Amniotic stem cell (primary cell): Measurements from ENCODE around the gene KIF3B.
"Not testable (repeated sequence)": the region's sequence is repeated elsewhere in the genome, so short reads cannot be mapped to it uniquely, and the experiment has no call there.

Experiments
- DNase-seq: peaks from one replicate; lab custom pipeline; 2025; lab: John Stamatoyannopoulos, UW

KIF3B gene

GRCh38 chr20:32357375-32357868 lies 80.0 kb downstream of the KIF3B start:
- DNase-seq, result no peak

DNA sequence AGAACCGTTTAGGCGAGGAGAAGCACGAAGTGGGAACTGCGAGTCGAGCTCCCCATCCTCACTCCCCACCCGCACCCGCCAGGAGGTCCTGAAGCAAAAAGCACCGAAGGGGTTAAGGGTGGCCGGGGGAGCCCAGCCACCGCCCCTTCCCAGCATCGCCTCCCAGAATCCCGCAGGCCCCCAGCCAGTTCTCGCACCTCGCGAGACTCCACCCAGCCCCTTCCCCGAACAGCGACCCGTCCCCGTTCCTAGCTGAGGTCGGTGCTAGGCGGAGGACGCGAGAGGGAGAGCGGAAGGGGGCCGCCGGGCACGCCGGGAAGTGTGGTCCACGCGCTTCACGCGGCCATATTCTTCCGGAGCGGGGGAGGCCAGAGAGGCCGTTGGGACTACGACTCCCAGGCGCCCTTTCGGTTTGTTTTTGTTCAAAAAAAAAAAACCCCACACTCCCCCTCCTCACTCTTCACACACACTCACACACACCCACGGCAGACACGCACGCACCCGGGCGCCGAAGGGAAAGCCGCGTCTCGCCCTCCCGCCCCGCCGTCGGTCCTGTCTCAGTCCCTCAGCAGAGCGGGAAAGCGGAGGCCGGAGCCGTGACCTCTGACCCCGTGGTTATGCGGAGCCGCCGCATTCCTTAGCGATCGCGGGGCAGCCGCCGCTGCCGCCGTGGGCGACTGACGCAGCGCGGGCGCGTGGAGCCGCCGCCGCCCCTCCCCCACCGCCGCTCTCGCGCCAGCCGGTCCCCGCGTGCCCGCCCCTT lies 80.6 kb downstream of the KIF3B start, which contains the start of gene ASXL1:
TSS of gene ASXL1 (plus strand) at position 463 of the 763 bp plus-strand sequence. CDS start 445 bp downstream, outside the sequence.
- peak; percentile 89 for DNase-seq

DNA sequence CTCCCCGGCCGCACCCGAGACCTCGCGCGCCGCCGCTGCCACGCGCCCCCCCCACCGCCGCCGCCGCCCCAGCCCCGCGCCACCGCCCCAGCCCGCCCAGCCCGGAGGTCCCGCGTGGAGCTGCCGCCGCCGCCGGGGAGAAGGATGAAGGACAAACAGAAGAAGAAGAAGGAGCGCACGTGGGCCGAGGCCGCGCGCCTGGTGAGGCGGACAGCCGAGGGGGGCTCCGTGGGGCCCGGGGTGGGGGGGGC lies 81.1 kb downstream of the KIF3B start:
- no peak for DNase-seq

DNA sequence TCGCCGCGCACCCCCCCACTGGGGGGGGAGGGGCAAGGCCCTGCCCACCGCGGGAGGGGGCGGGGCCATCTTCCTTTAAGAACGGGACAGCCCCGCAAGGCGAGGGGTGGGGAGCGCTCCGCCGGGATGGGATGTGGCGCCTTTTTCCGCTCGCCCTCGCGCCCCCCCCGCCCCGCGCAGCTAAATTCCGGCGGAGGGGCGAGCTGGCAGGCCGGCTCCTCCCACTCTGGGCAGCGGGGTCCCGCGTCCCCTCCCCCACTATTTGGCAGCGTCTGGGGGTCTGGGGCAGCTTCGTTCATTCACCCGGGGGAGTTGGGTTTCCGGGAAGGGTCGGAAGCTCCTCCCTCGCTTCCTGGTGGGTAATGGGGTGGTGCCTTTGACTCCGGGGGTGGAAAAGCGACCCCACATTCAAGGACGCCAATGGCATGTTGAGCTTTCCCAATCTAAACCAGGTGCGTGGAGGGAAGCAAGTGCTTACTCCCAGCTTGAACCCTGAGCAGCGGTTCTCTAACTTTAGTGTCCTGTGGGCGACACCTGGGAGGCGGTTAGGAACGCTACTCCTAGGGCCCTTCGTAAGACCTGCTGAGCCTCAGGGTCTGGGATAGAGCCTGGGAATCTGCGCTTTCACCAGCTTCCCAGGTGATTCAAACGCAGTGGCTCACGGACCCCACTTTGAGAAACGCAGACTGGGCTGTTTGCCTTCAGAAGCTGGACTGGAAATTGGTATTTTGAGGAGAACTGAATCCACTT lies 81.6 kb downstream of the KIF3B start:
- DNase-seq, result no peak

DNA sequence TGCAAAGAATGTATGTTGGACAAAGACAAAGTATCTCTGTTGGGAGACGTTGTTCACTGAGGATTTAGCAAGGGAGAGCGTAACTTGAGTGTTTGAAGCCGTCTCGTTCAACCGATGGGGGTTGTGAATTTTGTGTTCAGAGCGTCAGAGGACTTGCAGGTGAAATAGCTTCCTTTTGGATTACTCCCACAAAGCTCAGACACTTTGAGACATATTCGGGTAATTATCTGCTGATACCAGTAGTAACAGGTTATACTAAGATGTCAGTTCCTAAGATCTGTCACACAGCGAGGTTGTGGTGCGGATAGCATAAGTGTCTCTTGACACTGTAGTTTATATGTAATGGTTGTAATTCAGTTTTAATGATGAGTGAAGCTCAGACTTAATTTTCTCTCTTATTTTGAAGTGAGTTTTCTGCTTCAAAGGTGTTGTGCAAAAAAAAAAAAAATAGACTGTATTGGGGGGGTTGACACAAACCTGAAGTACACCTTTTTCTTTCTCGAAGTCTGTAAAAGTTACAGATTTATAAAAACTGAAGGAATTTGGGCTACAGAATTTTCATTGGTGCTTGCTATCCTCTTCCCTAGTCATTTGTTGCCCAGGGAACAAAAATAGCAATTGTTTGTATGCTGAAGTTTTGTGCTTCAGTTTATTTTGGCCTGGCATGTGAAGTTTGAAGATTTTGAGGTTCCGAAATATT lies 82.3 kb downstream of the KIF3B start:
- DNase-seq, result no peak

DNA sequence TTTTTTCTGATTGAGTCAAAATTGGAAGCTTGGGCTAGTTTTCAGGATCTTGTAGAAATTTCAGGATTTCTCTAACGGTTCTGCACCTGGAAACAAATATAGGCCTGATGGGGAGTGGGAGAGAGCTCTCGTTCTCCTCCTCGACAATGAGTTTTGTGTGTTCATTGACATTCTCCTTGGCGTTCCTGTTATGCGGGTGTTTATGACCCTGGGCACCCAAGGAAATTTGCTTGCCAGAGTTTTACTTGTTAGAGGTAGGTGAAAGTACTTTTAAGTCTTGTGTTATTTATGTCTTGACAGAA lies 82.8 kb downstream of the KIF3B start:
- no peak for DNase-seq

DNA sequence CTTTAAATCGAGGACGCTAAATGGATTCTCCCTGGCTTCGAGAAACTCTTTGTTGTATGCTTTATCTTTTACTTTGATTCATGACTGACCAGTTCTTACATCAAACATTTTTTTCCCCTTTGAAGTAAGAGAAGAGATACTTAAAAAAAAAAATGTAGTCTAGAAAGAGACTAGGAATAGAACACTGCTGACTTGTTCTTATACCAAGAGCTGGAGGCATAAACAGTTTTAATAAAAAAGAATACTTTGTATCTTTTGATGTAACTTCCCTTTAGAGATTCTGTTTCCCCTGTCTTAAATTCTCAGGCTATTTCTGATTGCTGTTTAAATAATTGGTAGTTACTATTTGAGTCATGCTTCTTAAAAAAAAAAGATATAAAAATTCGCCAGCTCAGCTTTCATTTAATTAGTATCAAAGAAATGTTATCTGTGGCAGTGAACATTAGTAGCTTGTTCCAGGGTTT lies 85.5 kb downstream of the KIF3B start:
- no peak for DNase-seq

- no peak for DNase-seq
Measured at GRCh38 chr20:32363492-32363891, 86.0 kb downstream of the KIF3B start.

DNA sequence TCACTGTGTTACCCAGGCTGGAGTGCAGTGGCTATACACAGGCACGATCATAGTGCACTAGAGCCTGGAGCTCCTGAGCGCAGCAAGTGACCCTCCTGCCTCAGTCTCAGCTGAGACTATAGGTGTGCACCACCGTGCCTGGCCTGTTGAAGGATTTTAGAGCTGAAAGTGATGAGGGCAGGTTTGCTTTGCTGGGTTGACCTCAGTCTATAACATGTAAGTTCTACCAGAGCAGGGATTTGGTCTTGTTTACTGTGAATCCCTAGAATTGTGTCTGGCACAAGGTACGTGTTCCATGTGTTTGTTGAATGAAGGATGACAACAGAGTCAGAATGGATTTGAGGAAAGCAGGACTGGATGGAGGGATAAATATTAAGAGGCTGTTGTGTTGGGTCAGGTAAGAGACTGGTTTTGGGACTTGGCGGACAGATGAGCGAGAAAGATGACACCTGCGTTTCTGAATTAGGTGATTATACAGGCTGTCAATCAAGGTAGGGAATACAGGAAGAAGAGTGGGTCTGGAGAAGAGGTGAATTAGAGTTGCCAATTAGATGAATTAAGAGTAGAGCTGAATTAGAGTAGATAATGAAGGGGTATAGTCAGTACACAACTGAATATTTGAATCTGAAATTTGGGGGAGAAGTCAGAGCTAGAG lies 87.2 kb downstream of the KIF3B start:
- no peak for DNase-seq

DNA sequence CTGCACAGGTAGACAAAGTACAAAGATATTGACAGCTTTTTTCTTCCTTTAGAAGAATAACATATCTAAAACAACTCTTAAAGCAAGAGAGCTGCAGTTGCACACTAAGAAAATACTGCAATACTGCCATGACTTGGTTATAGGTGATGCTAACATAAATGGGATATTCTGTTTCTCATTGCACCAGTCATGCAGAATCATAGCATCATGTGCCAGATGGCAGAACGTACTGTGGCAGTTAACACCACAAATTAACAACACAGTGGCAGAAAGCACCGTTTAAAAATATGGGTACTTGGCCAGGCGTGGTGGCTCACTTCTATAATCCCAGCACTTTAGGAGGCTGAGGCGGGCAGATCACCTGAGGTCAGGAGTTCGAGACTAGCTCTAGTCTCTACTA lies 88.1 kb downstream of the KIF3B start:
- no peak for DNase-seq

DNA sequence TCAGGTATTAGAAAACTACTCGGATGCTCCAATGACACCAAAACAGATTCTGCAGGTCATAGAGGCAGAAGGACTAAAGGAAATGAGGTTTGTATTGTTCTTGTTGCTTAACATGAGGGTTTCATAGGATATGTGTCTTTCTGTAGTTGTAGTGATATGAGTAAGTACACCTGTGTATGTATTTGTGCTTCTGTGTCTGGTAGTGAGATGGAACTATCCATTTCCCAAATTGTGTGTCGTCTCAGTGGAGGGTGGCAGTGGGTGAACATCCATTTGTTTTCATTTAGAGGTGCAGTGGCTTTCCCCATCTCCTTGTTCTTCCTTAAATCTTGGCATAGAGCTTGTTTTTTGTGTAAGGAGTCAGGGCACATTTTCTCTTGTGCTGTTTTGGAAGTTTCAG lies 88.9 kb downstream of the KIF3B start:
- DNase-seq, result no peak

- no peak for DNase-seq
Measured at GRCh38 chr20:32368323-32368722, 90.9 kb downstream of the KIF3B start.

DNA sequence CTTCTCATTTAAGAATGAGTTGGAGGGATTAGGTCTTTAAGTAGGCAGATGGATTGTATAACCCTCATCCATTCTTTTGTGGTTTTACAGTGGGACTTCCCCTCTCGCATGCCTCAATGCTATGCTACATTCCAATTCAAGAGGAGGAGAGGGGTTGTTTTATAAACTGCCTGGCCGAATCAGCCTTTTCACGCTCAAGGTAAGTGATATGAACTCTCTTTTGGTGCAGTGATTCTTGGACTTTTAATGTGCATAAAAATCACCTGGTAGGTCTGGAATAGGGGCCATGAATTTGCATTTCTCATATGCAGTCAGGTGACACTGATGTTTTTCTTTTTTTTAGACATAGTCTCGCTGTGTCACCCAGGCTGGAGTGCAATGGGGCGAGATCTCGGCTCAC lies 91.5 kb downstream of the KIF3B start:
- DNase-seq, result no peak

DNA sequence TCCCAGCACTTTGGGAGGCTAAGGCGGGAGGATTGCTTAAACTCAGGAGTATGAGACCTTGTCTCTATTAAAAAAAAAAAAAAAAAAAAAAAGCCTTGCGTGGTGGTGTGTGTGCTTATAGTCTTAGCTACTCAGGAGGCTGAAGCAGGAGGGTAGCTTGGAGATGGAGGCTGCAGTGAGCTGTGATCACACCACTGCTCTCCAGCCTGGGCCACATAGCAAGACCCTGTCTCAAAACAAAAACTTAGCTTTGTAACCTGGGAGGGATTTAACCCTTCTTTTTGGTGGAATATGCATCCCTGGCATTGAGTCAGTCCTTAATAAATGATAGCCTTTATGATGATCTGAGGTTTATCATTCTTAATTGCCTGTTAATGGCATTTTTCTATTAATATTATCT lies 93.4 kb downstream of the KIF3B start:
- no peak for DNase-seq

- DNase-seq, result no peak
Measured at GRCh38 chr20:32378461-32378860, 101.0 kb downstream of the KIF3B start.

DNA sequence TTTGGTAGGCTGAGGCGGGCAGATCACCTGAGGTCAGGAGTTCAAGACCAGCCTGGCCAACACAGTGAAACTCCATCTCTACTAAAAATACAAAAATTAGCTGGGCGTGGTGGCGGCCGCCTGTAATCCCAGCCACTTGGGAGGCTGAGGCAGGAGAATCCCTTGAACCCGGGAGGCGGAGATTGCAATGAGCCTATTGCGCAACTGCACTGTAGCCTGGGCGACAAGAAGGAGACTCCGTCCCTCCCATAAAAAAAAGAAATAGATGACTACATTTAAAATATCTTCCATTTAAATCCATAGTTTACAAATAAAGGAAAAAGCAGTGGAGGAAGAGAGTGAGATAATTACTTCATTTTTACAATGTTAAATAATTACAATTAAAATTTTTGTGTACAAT lies 102.6 kb downstream of the KIF3B start:
- not testable (repeated sequence) for DNase-seq

GRCh38 chr20:32380745-32381144 lies 103.3 kb downstream of the KIF3B start:
- no peak for DNase-seq

- no peak for DNase-seq
Measured at GRCh38 chr20:32382102-32382950, 104.9 kb downstream of the KIF3B start.

DNA sequence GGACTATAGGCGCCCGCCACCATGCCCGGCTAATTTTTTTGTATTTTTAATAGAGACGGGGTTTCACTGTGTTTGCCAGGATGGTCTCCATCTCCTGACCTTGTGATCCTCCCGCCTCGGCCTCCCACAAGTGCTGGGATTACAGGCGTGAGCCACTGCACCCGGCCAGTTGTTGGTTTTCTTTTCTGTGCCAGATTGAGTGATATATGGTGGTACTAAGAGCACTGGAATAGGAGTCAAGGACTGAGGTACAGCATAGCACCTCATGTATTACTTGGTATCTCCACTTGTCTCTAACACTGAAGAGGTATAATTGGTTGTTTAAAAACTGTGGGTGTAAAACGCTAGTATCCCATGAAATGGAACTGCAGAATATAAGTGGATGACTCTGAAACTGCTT lies 106.0 kb downstream of the KIF3B start:
- DNase-seq, result not testable (repeated sequence)
